ENCODE data around the gene OR5V1.
"Not testable (repeated sequence)": the region's sequence is repeated elsewhere in the genome, so short reads cannot be mapped to it uniquely, and the experiment has no call there.

OR5V1 gene

GRCh38 chr6:29368765-29369164 is at the start of gene OR5V1:
TSS of gene OR5V1 (minus strand) at chr6:29368865. CDS start at chr6:29356195, 12,670 bp downstream.
- DNase-seq = no peak

- DNase-seq = no peak
Observed at GRCh38 chr6:29414588-29414987, 45.9 kb upstream of the OR5V1 start, which contains the start of gene OR12D1. TSS of gene OR12D1 (plus strand) at chr6:29414928.

- DNase-seq = no peak
Observed at GRCh38 chr6:29403801-29404200, 35.1 kb upstream of the OR5V1 start.

- DNase-seq = no peak
Observed at GRCh38 chr6:29399525-29399924, 30.9 kb upstream of the OR5V1 start.

GRCh38 chr6:29395331-29395730 is 26.7 kb upstream of the OR5V1 start, which contains the start of gene OR12D2:
TSS of gene OR12D2 (plus strand) at chr6:29395631. CDS start at chr6:29396700, 1,069 bp downstream.
- no peak for DNase-seq

- DNase-seq = no peak
Observed at GRCh38 chr6:29388533-29388932, 19.9 kb upstream of the OR5V1 start.

- DNase-seq = no peak
Observed at GRCh38 chr6:29376003-29376402, 7.3 kb upstream of the OR5V1 start.

GRCh38 chr6:29375191-29375590 is 6.5 kb upstream of the OR5V1 start, which contains the start of gene OR12D3:
TSS of gene OR12D3 (minus strand) at chr6:29375291. CDS start at chr6:29375287, 4 bp downstream.
- no peak for DNase-seq

GRCh38 chr6:29355603-29356002 is 13.1 kb downstream of the OR5V1 start:
- no peak for DNase-seq

- no peak for DNase-seq
Observed at GRCh38 chr6:29354980-29355379, 13.7 kb downstream of the OR5V1 start.

- DNase-seq = not testable (repeated sequence)
Observed at GRCh38 chr6:29349348-29349747, 19.3 kb downstream of the OR5V1 start.

- DNase-seq = no peak
Observed at GRCh38 chr6:29345380-29345779, 23.3 kb downstream of the OR5V1 start.

- no peak for DNase-seq
Observed at GRCh38 chr6:29336269-29336668, 32.4 kb downstream of the OR5V1 start.

- DNase-seq = no peak
Observed at GRCh38 chr6:29332676-29333075, 36.0 kb downstream of the OR5V1 start.

- no peak for DNase-seq
Observed at GRCh38 chr6:29325777-29326176, 42.9 kb downstream of the OR5V1 start.

- DNase-seq = not testable (repeated sequence)
Observed at GRCh38 chr6:29323332-29323731, 45.3 kb downstream of the OR5V1 start.

- no peak for DNase-seq
Observed at GRCh38 chr6:29319931-29320330, 48.7 kb downstream of the OR5V1 start.
